Esophagus (tissue), 2 donors: ENCODE results near the gene SESTD1. TPM values are rescaled to one million over a fixed set of nuclear protein-coding genes. Genes with fewer than 3 reads are reported as not detected.

Experiments used
- H3K27ac ChIP-seq, 2 donors: one replicate each; pipeline ENCODE4 v1.5.1; 2013; ENCODE audit warnings: low read depth in 2 of 2, mild to moderate bottlenecking in 2 of 2, inconsistent platforms in 1 of 2, low read length in 1 of 2, moderate library complexity in 1 of 2
- H3K27me3 ChIP-seq, 2 donors: one replicate each; pipeline ENCODE4 v1.6.1; 2013; ENCODE audit warnings: low read length in 2 of 2, control low read depth in 1 of 2, mild to moderate bottlenecking in 1 of 2; ENCODE audit not compliant: insufficient read depth in 2 of 2, control insufficient read depth in 1 of 2
- H3K36me3 ChIP-seq, 2 donors: one replicate each; pipeline ENCODE4 v1.6.1; 2013; ENCODE audit warnings: low read length in 1 of 2; ENCODE audit not compliant: control insufficient read depth in 2 of 2, insufficient read depth in 2 of 2
- H3K4me1 ChIP-seq, 2 donors: one replicate each; pipeline ENCODE4 v1.6.1; 2013; ENCODE audit warnings: low read length in 1 of 2; ENCODE audit not compliant: control insufficient read depth in 2 of 2, insufficient read depth in 2 of 2
- H3K4me3 ChIP-seq, 2 donors: one replicate each; pipeline ENCODE4 v1.5.1; 2013; ENCODE audit warnings: low read length in 2 of 2, mild to moderate bottlenecking in 2 of 2, low read depth in 1 of 2, moderate library complexity in 1 of 2
- H3K9me3 ChIP-seq, 2 donors: one replicate each; pipeline ENCODE4 v1.6.1; 2013; ENCODE audit warnings: mild to moderate bottlenecking in 2 of 2, low read depth in 1 of 2, low read length in 1 of 2, moderate library complexity in 1 of 2; ENCODE audit not compliant: control insufficient read depth in 2 of 2, insufficient read depth in 1 of 2
- WGBS, 2 donors: extraction: QIAGEN DNeasy Blood & Tissue Kit; methylation state at CpG; one replicate each; pipeline ENCODE4 v1.1.7; 2013; 5-methylcytosine and 5-hydroxymethylcytosine counted together
- polyA plus RNA-seq, 2 donors: library from polyadenylated mRNA; stranded (reverse); fragments of 200-250 nt; gene quantifications; one replicate each; pipeline ENCODE4 v1.2.3, GENCODE V29; 2013
- donor health status: healthy with polysubstance abuse.
- donor health status: Bipolar disorder and iron deficiency.

Gene SESTD1
- polyA plus RNA-seq, 2 donors, result 3.0 to 7.6 TPM

DNA sequence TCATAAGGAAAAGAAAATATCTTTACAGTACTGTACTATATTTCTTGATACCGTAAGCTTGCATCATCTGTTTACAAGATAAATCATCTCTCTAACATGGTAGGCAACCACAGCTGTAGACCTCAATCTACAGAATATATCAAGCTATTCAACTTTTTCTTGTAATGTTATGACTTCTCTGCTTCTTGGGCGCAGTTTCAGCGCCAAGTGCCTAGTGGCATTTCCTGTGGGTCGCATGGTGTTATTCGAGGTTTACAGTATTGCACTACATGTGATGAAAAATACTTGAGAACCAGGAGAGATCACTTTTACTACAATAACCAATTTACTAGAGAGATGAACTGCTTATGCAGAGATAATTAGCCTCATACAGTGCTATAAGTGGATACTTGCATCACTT lies 34.0 kb upstream of the SESTD1 start:
- Histone ChIP-seq H3K4me1 (no peaks in the 10 kb centered on the region), H3K4me3 (no peak overlapping the region), H3K27me3 (no peaks in the 10 kb centered on the region), H3K9me3 (no peaks in the 10 kb centered on the region), H3K36me3 (no peaks in the 10 kb centered on the region), H3K27ac (no peak overlapping the region)
- WGBS, 2 donors, result 85 to 88% methylated on average over 5 of the region's 5 CpGs

DNA sequence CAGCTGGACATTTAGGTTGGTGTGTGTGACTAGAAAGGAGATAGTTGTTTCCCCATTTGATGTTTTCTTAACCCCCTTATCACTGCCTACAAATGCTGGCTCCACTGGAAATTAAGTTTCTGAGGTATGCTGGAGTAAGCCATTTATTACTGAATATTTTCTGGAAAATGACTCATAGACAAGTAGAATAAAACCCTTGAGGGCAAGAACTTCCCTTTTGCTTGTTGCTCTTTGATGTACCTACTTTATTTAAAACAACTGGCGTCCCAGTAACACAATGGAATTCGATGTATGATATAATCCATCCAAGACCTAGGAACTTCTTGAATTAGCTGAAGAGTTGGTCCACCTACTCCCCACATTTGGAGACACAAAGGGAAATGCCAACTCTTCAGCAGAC lies 33.3 kb upstream of the SESTD1 start:
- Histone ChIP-seq H3K4me1 (no peaks in the 10 kb centered on the region), H3K27ac (no peak overlapping the region), H3K36me3 (no peaks in the 10 kb centered on the region), H3K4me3 (no peak overlapping the region), H3K27me3 (no peaks in the 10 kb centered on the region), H3K9me3 (no peaks in the 10 kb centered on the region)
- 50 to 56% methylated on average over 2 of the region's 2 CpGs for WGBS, 2 donors

DNA sequence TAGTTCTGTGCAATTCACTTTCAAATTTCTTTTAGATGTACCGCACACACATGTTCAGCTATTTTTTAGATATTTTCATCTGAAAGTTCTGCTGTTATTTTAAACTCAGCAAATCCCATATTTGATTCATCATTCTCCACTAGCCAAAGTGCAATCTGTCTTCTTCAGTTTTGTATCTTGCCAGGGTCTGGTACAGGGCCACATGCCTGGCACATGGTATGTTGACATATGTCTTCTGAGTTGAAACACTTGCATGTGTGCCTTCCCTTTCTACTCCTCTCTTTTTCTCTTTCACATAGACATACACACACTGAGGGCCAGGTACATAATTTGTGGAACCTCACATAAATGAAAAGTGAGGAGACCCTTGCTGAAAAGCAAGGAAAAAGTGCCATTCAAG lies 25.7 kb upstream of the SESTD1 start:
- Histone ChIP-seq H3K36me3 (no peaks in the 10 kb centered on the region), H3K4me3 (no peak overlapping the region), H3K27ac (no peak overlapping the region), H3K27me3 (no peaks in the 10 kb centered on the region), H3K4me1 (no peaks in the 10 kb centered on the region), H3K9me3 (no peaks in the 10 kb centered on the region)
- 97 to 99% methylated on average over 1 of the region's 1 CpG for WGBS, 2 donors

DNA sequence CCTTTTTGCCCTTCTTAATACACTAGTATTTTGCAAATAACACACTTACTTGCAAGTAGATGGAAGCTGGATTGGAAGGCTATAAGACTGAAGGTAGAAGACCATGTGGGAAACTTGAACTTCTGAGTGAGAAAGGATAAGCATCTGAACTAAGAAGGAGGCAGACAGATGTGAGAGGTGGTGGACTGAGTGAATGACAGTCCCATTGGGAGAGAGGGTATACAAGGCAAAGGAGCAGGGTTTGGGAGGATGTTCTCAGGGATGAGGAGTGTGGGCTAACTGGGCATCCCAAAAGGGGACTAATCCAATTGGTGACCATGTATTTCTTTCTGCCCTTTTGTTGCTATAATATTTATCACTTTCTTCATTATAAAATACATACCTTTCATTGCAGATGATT lies 20.4 kb upstream of the SESTD1 start:
- Histone ChIP-seq H3K4me3 (no peak overlapping the region), H3K9me3 (no peaks in the 10 kb centered on the region), H3K27ac (no peak overlapping the region), H3K27me3 (no peaks in the 10 kb centered on the region), H3K36me3 (no peaks in the 10 kb centered on the region), H3K4me1 (no peaks in the 10 kb centered on the region)

DNA sequence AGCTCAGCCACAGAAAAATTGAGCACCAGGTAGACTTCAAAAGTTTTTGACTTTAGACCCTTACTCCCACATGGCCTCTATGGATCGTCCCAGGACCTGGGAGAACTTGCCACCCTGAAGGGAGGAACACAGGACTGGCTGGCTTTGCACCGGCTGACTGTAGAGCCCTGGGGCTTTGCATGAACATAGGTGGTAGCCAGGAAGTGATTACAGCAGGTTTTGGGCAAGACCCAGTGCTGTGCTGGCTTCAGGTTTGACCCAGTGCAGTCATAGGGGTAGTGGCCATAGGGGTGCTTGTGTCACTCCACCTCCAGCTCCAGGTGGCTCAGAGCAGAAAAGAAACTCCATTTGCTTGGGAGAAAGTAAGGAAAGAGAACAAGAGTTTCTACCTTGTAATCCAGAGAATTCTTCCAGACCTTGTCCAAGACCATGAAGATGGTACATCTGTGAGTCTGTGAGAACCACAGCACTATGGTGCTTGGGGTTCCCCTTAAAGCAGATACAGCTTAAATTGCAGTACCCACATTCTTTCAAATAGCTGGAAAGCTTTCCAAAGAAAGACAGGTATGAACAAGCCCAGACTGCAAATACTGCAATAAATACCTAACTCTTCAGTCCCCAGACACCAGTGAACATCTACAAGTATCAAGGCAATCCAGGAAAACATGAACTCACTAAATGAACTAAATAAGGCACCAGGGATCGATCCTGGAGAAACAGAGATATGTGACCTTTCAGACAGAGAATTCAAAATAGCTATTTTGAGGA lies 13.0 kb upstream of the SESTD1 start:
- H3K4me1 ChIP-seq, result peaks cover 5% of the 10 kb centered on the region in 2 donors
- 59 to 71% methylated on average over 3 of the region's 3 CpGs for WGBS, 2 donors
- H3K27ac ChIP-seq, result no peak overlapping the region
- H3K27me3 ChIP-seq, result no peaks in the 10 kb centered on the region
- H3K9me3 ChIP-seq, result no peaks in the 10 kb centered on the region
- H3K36me3 ChIP-seq, result no peaks in the 10 kb centered on the region
- no peak overlapping the region for H3K4me3 ChIP-seq

DNA sequence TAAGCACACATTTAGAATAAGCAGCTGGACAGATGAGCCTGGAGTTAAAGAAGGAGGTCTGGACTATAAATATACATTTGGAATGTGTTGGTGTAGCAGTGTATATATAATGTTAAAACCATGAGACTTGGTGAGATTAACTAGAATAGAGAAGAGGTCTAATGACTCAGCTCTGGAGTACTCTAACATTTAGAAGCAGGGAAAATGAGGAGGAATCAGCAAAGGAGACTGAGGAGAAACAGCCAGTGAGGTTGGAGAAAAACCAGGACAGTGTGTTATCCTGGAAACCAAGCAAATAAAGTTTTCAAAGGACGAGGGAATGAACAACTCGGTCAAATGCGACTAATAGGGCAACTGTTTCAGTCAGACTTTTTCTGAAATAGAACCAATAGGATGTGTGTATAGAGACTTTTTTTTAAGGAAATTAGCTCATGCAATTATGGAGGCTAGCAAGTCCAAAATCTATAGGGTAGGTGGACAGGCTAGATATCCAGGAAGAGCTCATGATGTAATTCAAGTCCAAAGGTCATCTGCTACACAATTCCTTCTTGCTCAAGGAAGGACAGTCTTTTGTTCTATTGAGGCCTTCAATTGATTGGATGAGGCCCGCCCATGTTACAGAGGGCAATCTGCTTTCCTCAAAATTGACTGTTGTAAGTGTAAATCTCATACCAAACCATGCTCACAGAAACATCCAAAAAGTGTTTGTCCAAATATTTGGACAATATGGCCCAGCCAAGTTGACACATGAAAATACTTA lies 10.8 kb upstream of the SESTD1 start:
- WGBS, 2 donors, result 77 to 86% methylated on average over 4 of the region's 4 CpGs
- Histone ChIP-seq H3K9me3 (no peaks in the 10 kb centered on the region), H3K4me1 (peaks cover 5% of the 10 kb centered on the region in 2 donors), H3K27me3 (no peaks in the 10 kb centered on the region), H3K36me3 (no peaks in the 10 kb centered on the region), H3K27ac (no peak overlapping the region), H3K4me3 (no peak overlapping the region)

DNA sequence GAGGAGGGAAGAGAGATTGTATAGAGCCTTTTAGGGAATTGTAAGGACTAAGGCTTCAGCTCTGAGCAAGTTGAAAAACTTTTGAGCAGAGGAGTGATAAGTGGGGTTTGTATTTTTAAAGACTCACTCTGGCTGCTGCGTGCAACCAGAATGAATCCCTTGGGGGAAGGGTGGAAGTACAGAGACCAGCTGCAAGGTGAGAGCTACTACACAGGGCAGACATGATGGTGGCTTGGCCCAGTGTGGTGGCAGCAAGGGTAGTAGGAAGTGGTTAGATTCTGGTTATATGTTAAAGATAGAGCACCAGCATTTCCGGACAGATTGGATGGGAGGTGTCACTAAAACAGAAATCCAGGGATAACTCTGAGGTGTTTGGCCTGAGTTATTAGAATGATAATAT lies 10.1 kb upstream of the SESTD1 start:
- H3K36me3 ChIP-seq, result no peaks in the 10 kb centered on the region
- no peaks in the 10 kb centered on the region for H3K27me3 ChIP-seq
- no peak overlapping the region for H3K4me3 ChIP-seq
- H3K27ac ChIP-seq, result no peak overlapping the region
- H3K4me1 ChIP-seq, result peaks cover 5% of the 10 kb centered on the region in 2 donors
- no peaks in the 10 kb centered on the region for H3K9me3 ChIP-seq
- 63 to 77% methylated on average over 2 of the region's 2 CpGs for WGBS, 2 donors

DNA sequence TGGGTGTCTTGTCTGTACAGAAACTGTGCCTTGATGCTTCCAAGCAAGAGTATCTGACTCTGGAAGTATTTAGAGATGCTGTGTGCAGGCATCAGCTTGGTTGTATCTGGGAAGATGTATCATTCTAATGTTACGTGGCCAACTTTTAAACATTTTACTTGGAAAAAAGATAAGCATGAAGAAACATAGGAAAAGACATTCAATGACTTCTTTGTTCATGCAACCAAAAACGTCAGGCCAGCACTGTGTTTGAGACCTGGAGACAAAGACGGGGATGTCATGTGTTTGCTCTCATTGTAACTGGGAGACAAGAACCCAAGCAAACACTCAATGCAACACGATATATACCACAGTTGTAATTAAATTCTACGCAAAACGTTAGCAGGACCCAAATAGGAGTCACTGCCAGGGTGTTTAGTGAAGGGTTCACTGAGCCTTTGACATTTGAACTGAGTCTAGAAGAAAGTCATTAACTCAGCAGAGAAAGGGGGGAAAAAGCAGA lies 8.9 kb upstream of the SESTD1 start:
- H3K27ac ChIP-seq, result no peak overlapping the region
- WGBS, 2 donors, result 77 to 80% methylated on average over 6 of the region's 6 CpGs

DNA sequence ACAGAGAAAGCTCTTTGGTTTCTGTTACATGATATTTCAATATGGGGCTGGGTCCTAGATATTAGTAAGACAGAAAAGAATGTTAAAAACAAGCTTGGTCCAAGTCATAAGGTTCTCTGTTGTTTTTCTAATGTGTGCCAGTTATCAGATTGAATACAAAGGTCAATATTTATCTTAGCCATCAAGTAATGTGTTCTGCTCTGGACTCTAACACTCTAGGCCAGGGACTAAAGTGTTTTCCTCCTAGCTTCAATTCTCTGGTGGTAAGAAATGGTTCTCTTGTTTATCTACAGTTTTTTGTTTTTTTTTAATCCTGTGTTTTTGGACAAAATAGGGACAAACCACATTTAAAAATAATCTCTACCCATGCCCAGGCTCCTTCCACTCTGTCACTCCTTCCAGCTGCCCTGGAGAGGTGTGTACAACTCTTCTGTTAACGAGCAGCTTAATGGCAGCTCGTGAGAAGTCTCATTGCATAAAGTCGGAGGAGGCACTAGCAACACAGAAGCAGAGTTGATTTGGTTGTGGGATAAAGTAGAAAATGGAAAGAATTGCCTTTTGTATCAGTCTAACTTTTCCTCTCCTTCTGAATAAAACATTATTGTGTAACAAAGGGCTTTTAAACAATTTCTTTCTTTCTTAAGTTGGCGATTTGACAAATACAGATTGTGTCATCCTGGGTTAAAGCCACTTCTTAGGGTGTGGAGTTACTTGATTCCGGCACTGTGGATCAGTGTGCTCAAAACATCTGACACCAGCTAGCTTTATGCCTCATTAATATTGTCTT lies 8.0 kb upstream of the SESTD1 start:
- H3K4me3 ChIP-seq, result no peak overlapping the region
- H3K27me3 ChIP-seq, result no peaks in the 10 kb centered on the region
- no peaks in the 10 kb centered on the region for H3K36me3 ChIP-seq
- H3K27ac ChIP-seq, result peak overlapping the region; percentile 60 to 66
- WGBS, 2 donors, result 43 to 53% methylated on average over 5 of the region's 5 CpGs
- no peaks in the 10 kb centered on the region for H3K9me3 ChIP-seq
- H3K4me1 ChIP-seq, result peaks cover 5% of the 10 kb centered on the region in 2 donors

More for the DNA sequence above, 8.9 kb upstream of the SESTD1 start:
- Histone ChIP-seq H3K36me3 (no peaks in the 10 kb centered on the region), H3K9me3 (no peaks in the 10 kb centered on the region), H3K4me3 (no peak overlapping the region), H3K27me3 (no peaks in the 10 kb centered on the region), H3K4me1 (peaks cover 5% of the 10 kb centered on the region in 2 donors)
